ENCODE results near the gene TTC34.

Gene TTC34

GRCh38 chr1:2643414-2644077 lies 157.9 kb downstream of the TTC34 start:
- Histone ChIP-seq H3K4me1 (ENCODE audit: control insufficient read depth, insufficient read depth, low read length) (peaks cover 10% of the 10 kb centered on the region), H3K9me3 (ENCODE audit: control insufficient read depth, low read length) (no peaks in the 10 kb centered on the region), H3K36me3 (ENCODE audit: control insufficient read depth, insufficient read depth, low read length) (no peaks in the 10 kb centered on the region), H3K4me3 (ENCODE audit: low read length) (no peak overlapping the region), H3K27me3 (ENCODE audit: control insufficient read depth, insufficient read depth, low read length) (peaks cover 9% of the 10 kb centered on the region), H3K9ac (ENCODE audit: low read length) (peak overlapping the region; percentile 87)

- Histone ChIP-seq H3K36me3 (ENCODE audit: control insufficient read depth, insufficient read depth, low read length) (no peaks in the 10 kb centered on the region), H3K9me3 (ENCODE audit: control insufficient read depth, low read length) (no peaks in the 10 kb centered on the region), H3K9ac (ENCODE audit: low read length) (peak overlapping the region; percentile 87), H3K27me3 (ENCODE audit: control insufficient read depth, insufficient read depth, low read length) (peaks cover 15% of the 10 kb centered on the region), H3K4me3 (ENCODE audit: low read length) (peak overlapping the region; percentile 74), H3K4me1 (ENCODE audit: control insufficient read depth, insufficient read depth, low read length) (peaks cover 10% of the 10 kb centered on the region)
Measured at GRCh38 chr1:2642560-2643413, 158.7 kb downstream of the TTC34 start.

- H3K9me3 ChIP-seq (ENCODE audit: control insufficient read depth, low read length): no peaks in the 10 kb centered on the region
- H3K4me1 ChIP-seq (ENCODE audit: control insufficient read depth, insufficient read depth, low read length): peaks cover 10% of the 10 kb centered on the region
- peak overlapping the region; percentile 87 for H3K9ac ChIP-seq (ENCODE audit: low read length)
- peaks cover 18% of the 10 kb centered on the region for H3K27me3 ChIP-seq (ENCODE audit: control insufficient read depth, insufficient read depth, low read length)
- peak overlapping the region; percentile 74 for H3K4me3 ChIP-seq (ENCODE audit: low read length)
- no peaks in the 10 kb centered on the region for H3K36me3 ChIP-seq (ENCODE audit: control insufficient read depth, insufficient read depth, low read length)
Measured at GRCh38 chr1:2642131-2642559, 159.3 kb downstream of the TTC34 start.

- Histone ChIP-seq H3K9me3 (ENCODE audit: control insufficient read depth, low read length) (peaks cover 4% of the 10 kb centered on the region), H3K27me3 (ENCODE audit: control insufficient read depth, insufficient read depth, low read length) (peaks cover 22% of the 10 kb centered on the region), H3K9ac (ENCODE audit: low read length) (peak overlapping the region; percentile 87), H3K4me3 (ENCODE audit: low read length) (peak overlapping the region; percentile 74), H3K4me1 (ENCODE audit: control insufficient read depth, insufficient read depth, low read length) (peaks cover 10% of the 10 kb centered on the region), H3K36me3 (ENCODE audit: control insufficient read depth, insufficient read depth, low read length) (no peaks in the 10 kb centered on the region)
Measured at GRCh38 chr1:2641381-2642130, 159.9 kb downstream of the TTC34 start.

- peaks cover 10% of the 10 kb centered on the region for H3K4me1 ChIP-seq (ENCODE audit: control insufficient read depth, insufficient read depth, low read length)
- peaks cover 23% of the 10 kb centered on the region for H3K27me3 ChIP-seq (ENCODE audit: control insufficient read depth, insufficient read depth, low read length)
- no peak overlapping the region for H3K9ac ChIP-seq (ENCODE audit: low read length)
- H3K4me3 ChIP-seq (ENCODE audit: low read length): no peak overlapping the region
- no peaks in the 10 kb centered on the region for H3K36me3 ChIP-seq (ENCODE audit: control insufficient read depth, insufficient read depth, low read length)
- H3K9me3 ChIP-seq (ENCODE audit: control insufficient read depth, low read length): peaks cover 4% of the 10 kb centered on the region
Measured at GRCh38 chr1:2640626-2641025, 160.9 kb downstream of the TTC34 start.

DNA sequence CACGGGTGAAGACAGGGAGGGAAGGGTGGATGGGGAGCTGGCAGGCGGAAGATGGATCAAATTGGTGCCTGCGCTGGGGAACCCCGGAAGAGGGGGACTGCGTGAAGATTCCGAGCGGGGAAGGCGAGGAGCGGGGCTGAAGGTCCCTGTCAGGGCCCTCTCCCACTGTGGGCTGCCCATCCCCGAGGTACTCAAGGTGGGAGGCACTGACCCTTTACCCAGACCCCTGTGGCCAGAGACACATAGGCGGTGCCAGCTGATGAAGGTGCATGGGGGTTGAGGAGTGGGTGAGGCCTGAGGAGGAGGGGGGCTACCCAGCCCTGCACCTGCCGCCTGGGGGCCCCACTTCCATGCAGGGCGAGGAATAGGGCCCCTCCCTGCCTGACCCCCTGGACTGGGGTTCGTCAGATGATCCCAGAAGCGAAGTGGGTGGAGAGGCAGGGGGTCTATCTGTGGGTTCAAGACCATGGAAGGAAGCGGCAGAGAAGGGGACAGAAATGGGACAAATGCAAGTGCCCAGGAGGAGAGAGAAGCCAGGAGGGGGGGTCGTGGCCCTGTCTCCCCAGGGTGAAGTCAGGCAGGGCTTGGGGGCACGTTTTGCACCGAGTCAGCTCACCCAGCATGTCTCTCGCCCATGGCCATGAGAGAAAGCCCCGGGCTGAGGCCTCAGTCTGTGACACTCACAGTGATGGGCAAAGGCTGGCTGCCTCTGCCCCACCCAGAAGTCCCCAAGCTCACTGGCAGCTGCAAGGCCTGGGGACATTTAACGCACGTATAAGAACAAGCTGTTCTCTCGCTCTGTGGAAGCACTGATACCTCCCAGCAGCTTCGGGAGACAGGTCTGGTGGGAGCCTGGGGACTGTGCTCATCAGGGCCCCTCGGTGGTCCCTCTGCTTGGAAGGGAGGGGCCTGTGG lies 161.6 kb downstream of the TTC34 start:
- no peaks in the 10 kb centered on the region for H3K36me3 ChIP-seq (ENCODE audit: control insufficient read depth, insufficient read depth, low read length)
- H3K27me3 ChIP-seq (ENCODE audit: control insufficient read depth, insufficient read depth, low read length): peaks cover 29% of the 10 kb centered on the region
- H3K9ac ChIP-seq (ENCODE audit: low read length): no peak overlapping the region
- H3K4me1 ChIP-seq (ENCODE audit: control insufficient read depth, insufficient read depth, low read length): peaks cover 10% of the 10 kb centered on the region
- no peak overlapping the region for H3K4me3 ChIP-seq (ENCODE audit: low read length)
- H3K9me3 ChIP-seq (ENCODE audit: control insufficient read depth, low read length): peaks cover 4% of the 10 kb centered on the region

- Histone ChIP-seq H3K4me3 (ENCODE audit: low read length) (no peak overlapping the region), H3K27me3 (ENCODE audit: control insufficient read depth, insufficient read depth, low read length) (peaks cover 32% of the 10 kb centered on the region), H3K9me3 (ENCODE audit: control insufficient read depth, low read length) (peaks cover 4% of the 10 kb centered on the region), H3K36me3 (ENCODE audit: control insufficient read depth, insufficient read depth, low read length) (no peaks in the 10 kb centered on the region), H3K9ac (ENCODE audit: low read length) (no peak overlapping the region), H3K4me1 (ENCODE audit: control insufficient read depth, insufficient read depth, low read length) (peaks cover 10% of the 10 kb centered on the region)
Measured at GRCh38 chr1:2639203-2639602, 162.3 kb downstream of the TTC34 start.

DNA sequence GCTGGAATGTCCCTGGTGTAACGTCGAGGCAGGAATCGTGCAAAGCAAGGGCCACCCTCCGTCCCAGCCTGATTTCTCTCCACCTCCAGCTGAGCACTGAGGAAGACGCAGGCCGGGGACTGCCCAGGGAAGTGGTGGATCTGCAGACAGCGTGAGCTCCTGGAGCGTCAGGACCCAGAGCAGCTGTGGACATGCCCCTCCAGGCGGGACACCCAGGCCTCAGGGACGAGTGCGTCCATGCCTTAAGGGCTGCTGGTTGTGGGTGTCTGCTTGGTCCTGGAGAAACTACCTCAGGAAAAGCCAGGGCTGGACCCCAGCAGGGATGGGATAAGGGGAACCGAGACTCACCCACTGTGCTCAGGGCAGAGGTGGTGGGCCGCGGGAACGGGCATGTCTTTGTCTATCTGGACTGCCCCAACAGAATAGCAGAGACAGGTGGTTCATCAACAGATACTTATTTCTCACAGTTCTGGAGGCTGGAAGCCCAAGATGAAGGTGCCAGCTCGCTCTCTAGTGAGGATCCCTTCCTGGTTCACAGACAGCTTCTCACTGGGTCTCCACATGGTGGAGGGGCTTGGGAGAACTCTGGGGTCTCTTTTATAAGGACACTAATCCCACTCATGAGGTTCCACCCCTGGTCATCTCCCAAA lies 162.9 kb downstream of the TTC34 start:
- Histone ChIP-seq H3K27me3 (ENCODE audit: control insufficient read depth, insufficient read depth, low read length) (peaks cover 38% of the 10 kb centered on the region), H3K36me3 (ENCODE audit: control insufficient read depth, insufficient read depth, low read length) (no peaks in the 10 kb centered on the region), H3K9me3 (ENCODE audit: control insufficient read depth, low read length) (peaks cover 4% of the 10 kb centered on the region), H3K4me3 (ENCODE audit: low read length) (no peak overlapping the region), H3K9ac (ENCODE audit: low read length) (no peak overlapping the region), H3K4me1 (ENCODE audit: control insufficient read depth, insufficient read depth, low read length) (peaks cover 10% of the 10 kb centered on the region)

- H3K36me3 ChIP-seq (ENCODE audit: control insufficient read depth, insufficient read depth, low read length): no peaks in the 10 kb centered on the region
- peaks cover 10% of the 10 kb centered on the region for H3K4me1 ChIP-seq (ENCODE audit: control insufficient read depth, insufficient read depth, low read length)
- H3K27me3 ChIP-seq (ENCODE audit: control insufficient read depth, insufficient read depth, low read length): peaks cover 39% of the 10 kb centered on the region
- H3K9me3 ChIP-seq (ENCODE audit: control insufficient read depth, low read length): peaks cover 4% of the 10 kb centered on the region
- H3K9ac ChIP-seq (ENCODE audit: low read length): no peak overlapping the region
- H3K4me3 ChIP-seq (ENCODE audit: low read length): no peak overlapping the region
Measured at GRCh38 chr1:2637442-2638145, 163.9 kb downstream of the TTC34 start.

GRCh38 chr1:2636733-2637132 lies 164.8 kb downstream of the TTC34 start:
- Histone ChIP-seq H3K9ac (ENCODE audit: low read length) (no peak overlapping the region), H3K4me3 (ENCODE audit: low read length) (no peak overlapping the region), H3K4me1 (ENCODE audit: control insufficient read depth, insufficient read depth, low read length) (peaks cover 2% of the 10 kb centered on the region), H3K36me3 (ENCODE audit: control insufficient read depth, insufficient read depth, low read length) (no peaks in the 10 kb centered on the region), H3K9me3 (ENCODE audit: control insufficient read depth, low read length) (peaks cover 4% of the 10 kb centered on the region), H3K27me3 (ENCODE audit: control insufficient read depth, insufficient read depth, low read length) (peaks cover 39% of the 10 kb centered on the region)
